ENCODE measurements around the gene YJU2.

YJU2 gene

GRCh38 chr19:4298810-4299550 is 52.1 kb downstream of the YJU2 start:
- H3K27ac ChIP-seq, result no peak overlapping the region
- TF ChIP-seq CTCF (conservative IDR thresholded peaks at IDR 0.05) (no peak), ZFX (IDR thresholded peaks at IDR 0.05) (no peak)

- H3K27ac ChIP-seq, result no peak overlapping the region
- no peak for TF ChIP-seq ZFX (IDR thresholded peaks at IDR 0.05)
- no peak for TF ChIP-seq CTCF (conservative IDR thresholded peaks at IDR 0.05)
These were observed 53.7 kb downstream of the YJU2 start for GRCh38 chr19:4300589-4300988.

GRCh38 chr19:4301590-4302242 is 54.8 kb downstream of the YJU2 start:
- TF ChIP-seq CTCF (conservative IDR thresholded peaks at IDR 0.05) (no peak), ZFX (IDR thresholded peaks at IDR 0.05) (no peak)
- H3K27ac ChIP-seq, result no peak overlapping the region

GRCh38 chr19:4302243-4302640 is 55.4 kb downstream of the YJU2 start, which contains the start of gene TMIGD2:
TSS of gene TMIGD2 (minus strand) at chr19:4302389. CDS start at chr19:4302385, 4 bp downstream.
- TF ChIP-seq ZFX (IDR thresholded peaks at IDR 0.05), result no peak
- no peak within 1 kb of the TSS for H3K27ac ChIP-seq

GRCh38 chr19:4303819-4304537 is 57.1 kb downstream of the YJU2 start:
- TF ChIP-seq ZFX (IDR thresholded peaks at IDR 0.05) (no peak), CTCF (conservative IDR thresholded peaks at IDR 0.05) (no peak)
- no peak overlapping the region for H3K27ac ChIP-seq

GRCh38 chr19:4304538-4305256 is 57.8 kb downstream of the YJU2 start, which contains the start of gene FSD1:
TSS of gene FSD1 (plus strand) at chr19:4304598. CDS start at chr19:4304747, 149 bp downstream.
- TF ChIP-seq ZFX (IDR thresholded peaks at IDR 0.05) (no peak), CTCF (conservative IDR thresholded peaks at IDR 0.05) (no peak)
- no peak within 1 kb of the TSS for H3K27ac ChIP-seq

GRCh38 chr19:4305257-4305612 is 58.4 kb downstream of the YJU2 start:
- no peak for TF ChIP-seq CTCF (conservative IDR thresholded peaks at IDR 0.05)
- TF ChIP-seq ZFX (IDR thresholded peaks at IDR 0.05), result no peak
- H3K27ac ChIP-seq, result no peak overlapping the region
